ENCODE results near the gene PRRT1B.

The PRRT1B gene

DNA sequence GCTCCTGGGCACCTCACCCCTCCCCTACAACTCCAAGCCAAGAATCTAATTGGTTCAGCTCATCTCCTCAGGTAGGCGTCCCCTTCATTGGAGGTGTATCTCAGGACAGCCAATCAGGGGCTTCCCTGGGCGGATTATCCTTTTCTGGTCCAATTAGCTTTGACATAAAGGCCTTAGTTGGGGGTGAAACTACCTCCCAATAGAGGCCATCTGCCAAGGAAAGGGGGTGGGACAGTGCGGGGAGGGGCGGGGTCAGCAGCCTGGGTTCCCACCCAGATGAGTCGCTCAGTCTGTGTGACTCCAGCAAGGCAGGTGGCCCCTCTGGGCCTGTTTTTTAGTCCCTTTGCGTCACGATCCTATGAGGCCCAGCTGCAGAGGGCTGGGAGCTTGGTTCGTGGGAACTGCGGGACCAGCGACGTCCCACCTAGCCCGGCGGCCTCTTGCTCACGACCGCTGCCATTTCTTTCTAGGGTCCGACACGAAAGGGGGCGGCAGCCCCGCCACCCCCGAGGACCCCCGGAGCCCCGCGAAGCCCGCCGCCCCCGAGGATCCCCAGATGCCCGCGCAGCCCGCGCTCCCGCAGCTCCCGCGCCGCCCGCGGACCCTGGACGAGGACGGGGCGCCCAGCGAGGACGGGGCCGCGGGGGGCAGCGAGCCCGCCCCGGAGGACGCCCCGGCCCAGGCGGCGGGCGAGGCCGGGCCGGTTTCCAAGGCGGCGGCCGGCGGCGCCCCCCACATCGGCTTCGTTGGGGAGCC is 8.9 kb downstream of the PRRT1B start:
- DNase-seq: no peak

DNA sequence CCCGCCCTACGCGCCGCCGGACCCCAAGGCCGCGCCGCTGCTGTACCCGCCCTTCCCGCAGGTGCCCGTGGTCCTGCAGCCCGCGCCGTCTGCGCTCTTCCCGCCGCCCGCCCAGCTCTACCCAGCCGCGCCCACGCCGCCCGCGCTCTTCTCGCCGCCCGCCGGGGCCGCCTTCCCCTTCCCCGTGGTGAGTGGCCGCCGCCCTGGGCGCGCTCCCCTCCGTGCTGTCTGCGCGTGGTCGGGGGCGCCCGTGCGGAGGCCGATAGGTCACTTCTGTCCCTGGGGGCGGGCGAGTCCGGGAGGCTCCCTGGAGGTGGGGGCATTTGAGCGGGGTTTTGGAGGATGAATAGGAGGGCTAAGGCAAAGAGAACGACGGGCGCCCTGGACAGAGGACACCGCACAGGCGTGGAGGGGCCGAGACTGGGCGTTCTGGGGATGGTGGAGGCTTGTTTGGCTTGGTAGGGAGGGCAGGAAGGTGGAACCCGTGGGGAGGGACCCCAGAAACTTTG is 9.6 kb downstream of the PRRT1B start:
- DNase-seq: no peak

DNA sequence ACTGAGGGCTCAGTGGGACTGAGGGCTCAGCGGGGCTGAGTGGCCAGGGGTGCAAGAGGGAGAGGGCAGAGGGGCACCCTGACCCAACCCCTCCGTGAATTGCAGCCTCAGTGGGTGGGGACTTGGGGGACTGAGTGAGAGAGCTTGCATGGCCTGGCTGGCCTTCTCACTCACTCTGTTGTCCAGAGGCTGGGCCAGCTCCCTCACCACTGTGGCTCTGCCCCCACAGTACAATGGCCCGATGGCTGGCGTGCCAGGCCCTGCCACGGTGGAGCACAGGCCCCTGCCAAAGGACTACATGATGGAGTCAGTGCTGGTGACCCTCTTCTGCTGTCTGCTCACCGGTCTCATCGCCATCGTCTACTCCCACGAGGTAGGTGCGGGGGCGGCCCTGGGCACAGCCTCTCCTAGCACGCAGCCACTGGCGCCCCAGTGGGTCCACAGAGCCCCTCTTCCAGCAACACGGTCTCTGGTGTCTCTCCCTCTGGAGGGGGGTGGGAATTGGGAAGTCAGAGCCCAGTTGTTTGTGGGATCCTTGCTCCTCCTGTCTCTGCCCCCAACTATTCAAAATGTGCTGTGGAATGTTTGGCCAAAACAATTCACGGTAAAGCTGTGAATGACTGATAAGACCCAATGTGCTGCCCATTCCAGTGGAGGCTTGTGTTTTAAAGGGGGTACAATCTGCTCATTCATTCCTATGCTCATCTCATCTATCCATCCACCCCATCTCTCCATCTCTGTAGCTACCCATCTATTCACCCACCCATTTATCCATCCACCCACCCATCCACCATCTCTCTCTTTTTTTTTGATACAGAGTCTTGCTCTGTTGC is 10.7 kb downstream of the PRRT1B start:
- DNase-seq: no peak

DNA sequence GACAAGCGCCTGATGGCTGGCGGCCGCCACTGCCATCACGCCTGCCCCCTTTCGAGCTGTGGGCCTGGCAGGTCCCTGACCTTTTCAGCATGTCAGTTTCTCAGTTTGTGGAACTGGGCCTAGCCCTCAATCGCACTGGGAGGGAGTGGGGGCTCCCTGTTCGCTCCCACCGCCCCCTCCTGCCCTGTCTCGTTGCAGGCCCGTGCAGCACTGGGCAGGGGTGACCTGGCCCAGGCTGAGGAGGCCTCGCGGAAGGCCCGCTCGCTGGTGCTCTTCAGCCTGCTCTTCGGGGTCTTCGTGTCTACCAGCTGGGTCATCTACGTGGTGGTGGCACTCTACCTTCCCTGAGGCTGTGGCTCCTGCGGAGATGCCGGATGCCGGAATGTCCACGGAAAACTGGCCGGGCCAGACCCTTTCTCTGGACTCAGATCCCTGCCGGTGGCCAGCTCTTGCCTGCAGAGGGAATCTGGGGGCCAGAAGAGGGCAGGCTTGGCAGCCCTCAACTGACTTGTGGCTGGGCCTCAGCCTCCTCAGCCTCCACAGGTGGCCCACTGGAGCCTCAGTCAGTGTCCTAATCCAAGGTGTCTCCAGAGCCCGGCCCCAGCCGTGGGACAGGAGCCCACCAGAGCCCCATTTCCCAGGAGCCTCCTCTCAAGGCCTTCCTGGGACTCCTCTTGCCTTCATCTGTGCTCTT is 12.7 kb downstream of the PRRT1B start:
- no peak for DNase-seq

DNA sequence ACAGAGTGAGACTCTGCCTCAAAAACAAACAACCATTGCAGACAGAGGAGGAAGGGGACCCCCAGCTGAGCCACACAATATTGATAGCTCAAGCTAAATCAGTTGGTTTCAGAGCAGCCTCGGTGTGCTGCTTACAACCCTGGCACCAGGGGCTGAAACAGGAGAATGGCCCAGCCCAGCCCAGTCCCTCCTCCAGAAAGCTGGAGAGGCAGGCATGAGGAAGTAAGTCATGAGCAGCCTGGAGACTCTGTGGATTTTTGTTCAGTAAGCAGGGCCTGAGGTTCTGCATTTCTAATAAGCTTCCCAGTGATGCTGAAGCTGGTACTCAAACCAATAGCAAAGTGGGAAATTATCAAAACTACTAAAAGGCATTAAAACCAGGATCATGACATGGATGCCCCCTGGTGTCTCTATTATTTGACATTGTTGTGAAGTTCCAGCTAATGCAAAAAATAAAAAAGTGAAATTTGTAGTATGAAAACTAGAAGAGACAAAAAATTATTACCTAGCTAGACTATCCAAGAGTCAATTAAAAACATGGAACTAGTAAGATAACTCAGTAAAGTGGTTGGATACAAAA is 14.2 kb downstream of the PRRT1B start:
- no peak for DNase-seq

DNA sequence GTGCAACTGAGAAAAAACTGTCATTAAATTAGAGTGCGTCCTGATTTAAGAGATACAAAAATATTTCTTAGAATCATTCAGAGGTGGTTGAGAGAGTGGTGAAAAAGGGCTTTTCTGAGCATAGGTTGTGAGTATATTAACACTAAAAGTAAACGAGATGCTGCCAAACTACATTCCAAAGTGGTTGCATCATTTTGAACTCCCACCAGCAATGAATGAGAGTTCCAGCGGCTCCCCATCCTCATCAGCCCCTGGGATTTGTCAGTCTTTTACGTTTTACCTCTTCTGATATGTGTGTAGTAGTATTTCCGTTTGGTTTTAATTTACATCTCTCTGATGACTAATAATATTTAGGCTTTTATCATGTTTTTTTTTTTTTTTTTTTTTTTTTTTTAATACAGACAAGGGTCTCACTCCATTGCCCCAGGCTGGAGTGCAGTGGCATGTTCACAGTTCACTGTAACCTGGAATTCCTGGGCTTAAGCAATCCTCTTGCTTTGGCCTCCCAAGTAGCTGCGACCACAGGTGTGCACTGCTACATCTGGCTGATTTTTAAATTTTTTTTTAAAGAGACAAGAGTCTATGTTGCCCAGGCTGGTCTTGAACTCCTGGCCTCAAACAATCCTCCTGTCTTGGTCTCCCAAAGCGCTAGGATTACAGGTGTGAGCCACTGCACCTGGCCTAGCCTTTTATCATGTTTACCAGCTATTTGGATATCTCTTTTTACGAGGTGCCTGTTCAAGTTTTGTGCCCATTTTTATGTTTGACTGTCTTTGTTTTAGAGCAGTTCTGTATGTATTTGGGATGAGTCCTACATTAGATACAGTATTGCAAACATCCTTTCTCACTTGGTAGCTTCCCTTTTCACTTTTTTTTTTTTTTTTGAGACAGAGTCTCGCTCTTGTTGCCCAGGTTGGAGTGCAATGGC is 17.0 kb downstream of the PRRT1B start:
- no peak for DNase-seq

DNA sequence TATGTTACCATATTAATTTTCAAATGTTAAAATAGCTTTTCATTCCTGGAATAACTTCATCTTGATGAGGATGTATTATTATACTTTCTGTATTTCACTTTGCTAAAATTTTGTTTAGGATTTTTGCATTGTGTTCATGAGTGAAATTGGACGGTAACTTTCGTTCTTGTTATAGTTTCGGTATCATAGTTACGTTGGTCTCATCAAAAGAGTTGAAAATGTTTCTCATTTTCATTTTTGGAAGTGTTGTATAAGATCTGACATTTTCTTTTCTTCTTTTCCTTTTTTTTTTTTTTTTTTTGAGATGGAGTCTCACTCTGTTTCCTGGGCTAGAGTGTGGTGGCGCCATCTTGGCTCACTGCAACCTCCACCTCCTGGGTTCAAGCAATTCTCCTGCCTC is 20.0 kb downstream of the PRRT1B start:
- no peak for DNase-seq

DNA sequence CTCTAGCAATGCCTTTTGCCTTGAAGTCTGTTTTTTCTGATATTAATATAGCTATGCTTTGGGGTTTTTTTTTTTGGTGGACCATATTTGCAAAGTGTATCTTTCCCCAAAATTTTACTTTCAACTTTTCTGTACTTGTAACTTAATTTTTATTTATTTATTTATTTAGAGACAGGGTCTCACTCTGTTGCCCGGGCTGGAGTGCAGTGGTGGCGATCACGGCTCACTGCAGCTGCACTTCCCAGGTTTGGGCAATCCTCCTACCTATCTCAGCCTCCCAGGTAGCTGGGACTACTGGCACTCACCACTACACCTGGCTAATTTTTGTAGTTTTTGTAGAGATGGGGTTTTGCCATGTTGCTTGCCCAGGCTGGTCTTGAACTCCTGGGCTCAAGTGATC is 20.8 kb downstream of the PRRT1B start:
- DNase-seq: no peak

DNA sequence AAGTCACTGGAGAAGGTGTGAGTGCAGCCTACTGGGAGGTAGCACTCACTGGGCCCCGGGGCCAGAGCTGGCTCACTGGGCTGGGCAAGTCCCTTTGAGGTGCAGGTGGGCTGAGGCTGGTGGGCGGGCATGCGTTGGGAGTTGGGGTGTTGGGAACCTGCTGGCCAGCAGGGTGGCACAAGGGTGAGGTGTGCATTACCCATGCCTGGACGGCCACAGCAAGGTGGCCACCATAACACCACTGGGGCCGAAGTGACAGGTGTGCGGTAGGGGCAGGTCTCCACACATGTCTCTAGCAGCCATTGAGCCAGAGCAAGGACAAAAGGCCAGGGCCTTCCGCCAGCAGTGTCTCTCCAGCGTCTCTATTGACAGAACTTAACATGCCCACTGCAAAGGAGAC is 22.6 kb downstream of the PRRT1B start:
- no peak for DNase-seq

DNA sequence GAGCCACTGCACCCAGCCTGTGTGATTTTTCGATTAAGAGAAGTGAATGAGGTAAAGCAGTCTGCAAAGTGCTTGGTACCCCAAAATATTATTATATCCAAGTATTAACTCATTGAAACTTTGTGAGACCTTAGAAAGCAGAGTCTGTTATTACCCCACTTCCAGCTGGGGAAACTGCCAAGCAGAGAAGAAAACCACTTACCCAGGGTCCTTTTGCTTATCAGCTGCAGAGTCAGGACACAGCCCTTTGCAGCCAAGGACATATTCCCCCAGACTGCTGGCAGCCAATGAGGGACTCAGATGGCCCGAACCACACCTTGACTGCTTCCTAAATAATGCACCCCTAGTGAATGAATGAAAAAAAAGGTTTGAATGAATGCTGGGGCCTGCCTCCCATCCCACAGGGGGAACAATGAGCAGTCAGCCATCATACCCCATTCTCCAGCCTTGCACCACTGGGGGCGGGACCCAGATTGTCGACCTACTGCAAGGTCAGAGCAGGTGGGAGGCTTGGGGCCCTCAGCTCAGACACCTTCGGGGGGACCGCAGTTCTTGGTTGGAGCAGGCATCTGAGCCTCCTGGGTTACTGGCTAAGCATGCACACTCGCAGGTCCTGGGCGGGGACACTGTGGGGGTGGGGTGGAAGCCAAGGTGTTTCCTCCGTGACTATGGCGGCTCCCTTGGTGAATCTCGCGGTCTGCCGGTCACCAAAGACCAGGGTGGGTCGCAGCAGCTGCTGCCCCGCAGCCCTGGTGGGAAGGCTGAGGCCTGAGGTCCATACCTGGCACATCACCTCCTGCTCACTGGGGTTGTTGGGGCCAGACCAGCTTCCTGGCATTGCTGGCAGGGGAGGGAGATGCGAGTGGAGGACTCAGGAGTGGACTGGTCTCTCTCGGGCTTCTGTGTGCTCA is 29.7 kb downstream of the PRRT1B start:
- no peak for DNase-seq

DNA sequence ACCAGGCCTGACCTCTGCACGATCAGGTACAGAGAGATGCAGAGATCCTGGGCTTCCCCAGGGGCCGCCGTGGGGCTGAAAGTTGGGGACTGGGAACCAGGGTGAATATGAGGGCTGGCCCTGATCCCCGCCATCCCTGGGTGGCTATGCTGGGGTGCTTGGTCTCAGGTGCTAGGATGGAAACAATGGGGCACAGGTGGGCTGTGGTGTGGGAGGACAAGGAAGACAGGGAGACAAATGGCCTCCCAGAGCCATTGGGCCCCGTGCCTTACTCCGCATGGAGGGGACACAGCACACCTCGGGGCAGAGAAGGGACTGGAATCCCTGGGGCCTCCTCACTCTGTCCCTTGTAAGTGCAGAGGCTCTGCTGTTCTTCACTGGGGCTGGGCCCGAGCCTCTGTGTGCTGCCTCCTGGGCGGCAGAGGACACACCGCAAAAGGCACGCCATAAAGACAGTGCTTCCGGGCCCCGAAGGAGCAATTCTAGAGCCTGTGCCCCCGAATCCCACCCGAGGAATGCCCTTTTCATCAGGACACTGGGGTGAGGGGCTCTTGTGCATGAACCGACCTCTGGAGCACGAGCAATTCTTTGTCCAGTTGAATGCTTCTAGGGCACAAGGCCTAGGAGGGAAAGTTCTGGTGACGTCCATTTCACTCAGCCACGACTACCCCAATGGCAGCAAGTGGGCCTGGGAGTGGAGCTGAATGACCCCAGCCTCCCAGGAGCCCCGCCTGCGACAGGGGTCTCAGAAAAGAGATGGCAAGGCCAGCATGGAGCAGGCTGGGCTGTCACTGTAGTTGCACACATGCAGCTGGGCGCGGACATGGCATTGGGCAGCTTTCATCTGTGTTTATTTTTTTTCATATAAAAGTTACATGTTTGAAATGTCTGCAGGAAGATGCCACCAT is 30.9 kb downstream of the PRRT1B start:
- no peak for DNase-seq

DNA sequence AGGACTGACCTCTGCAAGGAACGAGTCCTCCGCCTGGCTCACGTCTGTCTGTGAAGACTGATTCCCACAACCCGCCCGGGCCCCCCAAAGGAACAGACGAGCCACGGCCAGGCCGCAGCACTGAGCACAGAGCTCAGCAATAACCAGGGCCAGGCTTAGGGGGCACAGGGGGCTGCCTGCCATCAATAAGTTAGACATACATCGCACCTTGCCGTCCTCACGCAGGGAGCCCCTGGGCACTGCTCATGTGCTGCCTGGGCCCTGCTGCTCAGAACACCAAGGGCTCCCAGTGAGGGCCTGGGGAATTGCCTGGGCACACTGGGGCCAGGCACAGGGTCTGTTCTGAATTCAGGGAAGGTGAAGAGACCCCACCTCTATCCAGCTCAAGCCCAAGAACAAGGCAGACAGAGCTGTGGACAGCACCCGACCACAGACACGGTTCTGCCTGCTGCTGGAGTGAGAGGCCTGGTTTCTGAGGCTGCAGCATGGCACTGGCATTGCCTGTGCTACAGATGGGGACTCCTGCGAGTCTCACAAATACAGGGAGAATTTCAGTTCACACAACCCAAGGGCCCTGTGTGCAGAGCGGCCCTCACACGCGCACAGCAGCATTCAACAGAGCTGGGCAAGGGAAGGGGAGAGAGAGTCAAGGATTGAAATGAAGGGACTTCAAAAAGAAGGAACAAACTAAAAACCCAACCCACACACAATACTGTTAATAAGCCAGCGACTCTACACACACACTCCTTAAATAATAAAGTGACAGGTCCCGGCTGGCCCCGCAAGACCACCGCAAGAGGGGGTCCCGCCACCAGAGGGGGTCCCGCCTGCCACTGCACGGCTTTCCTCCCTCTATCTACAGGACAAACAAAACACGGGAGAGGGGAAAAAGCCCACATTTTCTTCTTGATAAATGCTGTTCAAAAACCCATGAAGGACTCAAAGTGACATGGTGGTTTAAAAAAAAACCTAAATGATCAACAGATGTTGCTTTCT is 32.0 kb downstream of the PRRT1B start:
- DNase-seq: no peak

DNA sequence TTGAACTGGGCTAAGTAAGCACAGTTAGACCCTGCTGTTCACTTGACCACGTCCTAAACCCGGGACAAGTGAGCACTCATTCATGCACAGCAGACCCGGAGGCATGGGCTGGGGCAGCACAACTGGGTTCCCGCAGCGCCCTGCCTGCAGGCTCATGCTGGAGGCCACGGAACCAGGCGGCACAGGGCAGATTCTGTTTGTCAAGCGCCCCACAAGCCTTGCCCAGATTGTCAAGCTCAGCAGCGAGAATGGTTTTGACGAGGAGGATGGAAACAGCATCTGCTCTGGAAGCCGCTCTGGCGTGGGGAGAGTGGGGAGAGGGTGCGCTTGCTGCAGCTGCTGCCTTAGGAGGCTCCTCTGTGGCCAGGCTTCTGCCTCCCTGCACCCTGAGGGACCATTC is 32.7 kb downstream of the PRRT1B start:
- DNase-seq: no peak

DNA sequence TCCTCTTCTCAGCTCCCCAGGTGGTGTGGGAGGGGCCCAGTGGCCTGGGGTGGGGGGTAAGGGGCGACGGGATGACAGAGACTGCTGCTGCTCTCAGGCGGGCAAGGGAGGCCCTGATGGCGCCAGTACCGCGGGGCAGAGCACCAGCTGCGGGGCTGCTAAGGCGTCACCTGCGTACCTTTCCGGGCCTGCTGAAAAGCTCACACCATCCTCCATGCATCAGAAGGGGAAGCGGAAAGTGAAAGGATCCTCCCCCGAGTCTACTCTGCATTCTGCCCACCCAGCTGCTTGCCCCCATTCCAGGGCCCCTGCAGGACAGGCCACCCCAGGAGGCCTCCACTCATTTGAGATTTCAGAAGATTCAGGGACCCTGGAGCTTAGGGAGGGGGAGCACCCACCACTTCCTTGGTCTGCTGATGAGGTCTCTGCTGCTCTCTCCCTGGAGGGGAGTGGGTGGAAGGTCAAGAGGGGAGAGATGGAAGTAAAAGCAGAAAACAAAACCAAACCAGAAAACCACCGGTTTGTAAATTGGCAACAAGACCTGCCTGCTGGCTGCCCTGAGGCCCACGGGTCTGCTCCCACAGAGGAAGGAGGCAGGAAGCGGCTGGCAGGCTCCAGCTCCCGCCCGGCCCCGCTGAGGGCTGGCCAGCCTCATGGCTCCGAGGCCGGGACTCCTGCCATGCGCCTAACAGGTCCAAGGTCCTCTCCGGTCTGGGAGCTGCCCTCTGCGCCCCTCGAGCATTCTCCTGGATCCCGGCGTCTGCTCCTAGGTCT is 33.6 kb downstream of the PRRT1B start:
- no peak for DNase-seq

DNA sequence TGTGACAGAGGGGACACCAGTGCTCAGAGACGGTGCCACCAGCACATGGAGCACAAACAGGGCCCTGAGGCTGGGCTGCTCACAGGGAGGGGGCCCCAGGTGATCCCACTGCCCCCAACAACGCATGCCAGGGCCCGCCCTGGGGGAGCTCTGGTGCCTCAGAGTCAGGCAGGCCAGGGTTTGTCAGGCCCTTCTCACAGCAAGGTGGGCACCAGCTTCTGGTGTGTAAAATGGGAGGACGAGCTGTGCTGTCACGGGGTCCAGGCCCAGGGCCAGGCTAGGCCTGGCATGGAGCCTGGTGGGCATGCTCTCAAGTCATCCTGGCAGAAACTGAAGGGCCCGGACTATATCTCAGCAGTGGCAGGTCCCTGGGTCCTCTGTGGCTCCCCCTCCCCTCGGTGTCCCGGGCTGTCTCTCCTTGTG is 34.5 kb downstream of the PRRT1B start:
- DNase-seq: no peak

DNA sequence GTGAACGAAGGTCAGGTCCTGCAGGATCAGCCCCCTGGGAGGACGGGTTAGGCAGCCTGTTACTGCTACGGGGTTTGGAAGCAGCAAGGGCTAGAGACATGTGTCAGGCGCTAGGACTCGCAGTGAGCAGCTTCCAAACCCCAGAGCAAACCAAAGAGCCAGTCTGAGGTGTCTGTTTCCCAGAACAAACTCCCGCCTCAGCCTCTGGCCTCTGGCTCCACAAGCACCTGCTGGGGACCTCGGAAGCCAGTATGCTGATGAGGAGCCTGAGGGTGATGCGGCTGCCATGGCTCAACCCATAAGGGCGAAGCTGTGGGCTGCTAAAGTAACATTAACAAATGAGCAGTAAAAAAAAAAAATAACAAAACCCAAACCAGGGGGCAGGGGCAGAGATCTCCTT is 35.0 kb downstream of the PRRT1B start:
- no peak for DNase-seq

DNA sequence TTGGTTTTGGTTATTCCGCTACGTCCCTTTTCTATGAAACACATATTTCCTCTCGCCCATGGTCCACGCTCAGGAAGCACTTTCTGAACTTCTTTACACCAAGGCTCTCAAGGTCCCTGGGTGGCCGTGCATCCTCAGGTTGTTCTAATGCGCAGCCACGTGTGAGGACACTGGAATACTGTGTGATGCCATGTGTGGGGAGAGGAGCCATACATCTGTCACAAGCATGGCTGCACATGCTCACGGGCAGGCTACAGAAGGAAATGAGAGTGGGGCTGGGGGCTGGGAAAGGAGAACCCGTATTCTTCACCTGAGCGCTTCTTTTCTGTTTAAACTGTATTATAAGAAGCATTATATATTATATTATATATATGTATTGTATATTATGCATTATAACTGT is 36.7 kb downstream of the PRRT1B start:
- DNase-seq: no peak
